Measurements from ENCODE around the gene IL1R2. TPM values are rescaled to one million over a fixed set of nuclear protein-coding genes. Genes with fewer than 3 reads are reported as not detected.

Gene IL1R2
- total RNA-seq, 1 donor from 2014 or later, result 3.6 TPM

GRCh38 chr2:102020596-102021170, 28.9 kb downstream of the IL1R2 start:
- peak; percentile 82 for DNase-seq (ENCODE audit: low spot score)

DNA sequence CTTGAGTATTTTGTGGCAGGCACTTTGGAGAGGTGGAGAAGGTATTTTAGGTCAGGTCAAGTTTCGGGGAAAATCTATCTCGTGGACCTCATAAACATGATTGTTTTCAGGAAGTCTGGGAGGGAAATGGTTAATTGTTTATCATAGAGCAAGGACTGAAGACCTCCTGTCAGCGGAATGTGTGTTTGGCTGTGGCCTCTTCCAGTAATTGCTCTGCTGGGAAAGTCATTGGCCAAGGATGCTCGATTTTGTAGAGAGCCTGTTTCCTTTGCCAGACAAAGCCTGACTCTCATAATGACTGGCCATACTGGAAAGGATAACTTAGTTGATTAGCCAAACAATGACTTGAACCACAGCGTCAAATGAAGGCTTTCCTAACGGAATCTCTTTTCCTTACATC, 30.0 kb downstream of the IL1R2 start:
- no peak for DNase-seq (ENCODE audit: low spot score)

- DNase-seq (ENCODE audit: low spot score), result no peak
Observed at GRCh38 chr2:102022884-102023539, 31.3 kb downstream of the IL1R2 start.

GRCh38 chr2:102024410-102024809, 32.6 kb downstream of the IL1R2 start:
- DNase-seq (ENCODE audit: low spot score), result no peak

GRCh38 chr2:102025016-102025501, 33.3 kb downstream of the IL1R2 start:
- no peak for DNase-seq (ENCODE audit: low spot score)

DNA sequence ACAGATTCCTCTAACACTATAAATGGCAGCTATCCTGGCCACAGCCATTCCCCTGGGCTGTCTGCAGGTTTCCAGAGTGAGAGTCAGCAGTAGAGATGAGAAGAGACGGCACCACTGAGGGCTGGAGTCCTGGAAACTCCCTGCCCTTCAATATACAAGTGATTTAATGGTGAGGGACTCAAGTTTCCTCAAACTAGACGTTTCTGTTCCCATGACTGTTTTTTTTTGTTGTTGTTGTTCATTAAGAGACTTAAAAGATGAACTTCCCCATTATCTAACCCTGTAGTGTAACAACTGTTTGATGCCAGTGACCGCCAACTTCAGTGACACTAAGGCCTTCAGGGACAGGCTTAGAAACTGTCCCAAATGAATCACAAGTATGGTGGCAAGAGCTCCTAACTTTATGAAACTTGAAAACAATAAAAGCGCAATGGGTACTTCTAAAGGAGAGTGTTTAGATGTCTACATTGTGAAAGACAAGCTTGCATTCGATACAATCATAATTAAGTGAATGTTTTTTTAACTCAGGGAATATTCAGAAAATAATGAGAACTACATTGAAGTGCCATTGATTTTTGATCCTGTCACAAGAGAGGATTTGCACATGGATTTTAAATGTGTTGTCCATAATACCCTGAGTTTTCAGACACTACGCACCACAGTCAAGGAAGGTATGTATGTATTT, 34.0 kb downstream of the IL1R2 start:
- no peak for DNase-seq (ENCODE audit: low spot score)

DNA sequence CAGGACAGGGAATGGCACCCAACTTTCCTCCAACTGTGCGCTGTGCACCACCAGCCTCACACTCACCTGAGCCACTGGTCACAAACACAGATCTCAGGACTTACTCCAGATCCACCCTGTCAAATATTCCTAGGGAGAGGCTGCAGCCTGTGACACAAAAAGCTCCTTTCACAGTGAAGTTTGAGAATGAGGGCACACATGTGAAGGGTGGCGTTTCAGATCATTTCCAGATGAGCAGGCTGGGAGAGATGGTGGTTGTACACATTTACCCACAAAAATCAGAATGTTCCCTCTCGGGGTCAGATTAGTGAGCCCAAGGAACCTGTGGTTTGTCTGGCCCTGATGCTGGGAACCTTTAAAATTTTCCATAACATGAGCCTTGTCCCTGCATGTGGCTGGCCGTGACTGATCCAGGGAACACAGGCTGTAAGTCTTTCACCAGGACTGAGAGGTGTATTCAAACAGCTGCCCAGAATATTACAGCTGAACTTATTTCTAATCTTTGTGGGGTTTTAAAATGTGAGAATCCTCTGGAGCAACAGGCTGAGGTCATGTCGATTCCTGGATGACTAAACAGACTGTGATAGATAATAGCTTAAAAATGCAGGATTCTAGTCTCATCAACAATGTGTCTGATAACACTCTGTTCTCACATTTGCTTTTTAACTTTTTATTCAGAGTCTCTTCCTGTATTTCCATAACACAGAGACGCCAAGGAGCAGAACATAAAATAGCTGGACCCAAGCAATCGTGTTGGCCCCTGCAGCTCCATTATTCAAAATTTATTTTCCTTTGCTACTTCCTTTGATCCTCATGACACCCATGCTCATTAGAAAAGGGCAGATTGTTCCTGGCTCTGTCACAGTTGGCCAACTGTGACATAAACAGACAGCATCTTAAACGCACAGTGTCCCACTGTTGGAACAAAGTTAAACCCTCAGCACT, 35.5 kb downstream of the IL1R2 start:
- DNase-seq (ENCODE audit: low spot score), result peak; percentile 76

DNA sequence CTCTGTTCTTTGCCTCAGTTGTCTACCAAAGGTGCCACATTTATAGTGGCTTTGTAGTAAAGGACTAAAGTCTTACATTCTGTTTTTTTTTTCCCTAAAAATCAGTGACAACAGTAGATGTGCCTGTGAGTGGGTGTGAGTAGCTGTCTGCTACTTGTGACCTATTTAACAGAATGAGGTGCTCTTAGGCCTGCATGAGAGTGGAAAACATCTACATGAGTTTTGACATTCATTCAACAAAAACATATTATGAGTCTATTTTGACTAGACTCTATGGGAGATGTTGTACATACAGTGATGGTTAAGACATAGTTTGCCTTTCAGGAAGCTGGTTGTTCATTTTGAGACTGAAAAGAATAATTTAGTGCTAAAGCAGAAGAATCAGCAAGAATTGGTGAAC, 36.7 kb downstream of the IL1R2 start:
- DNase-seq (ENCODE audit: low spot score), result no peak

GRCh38 chr2:102029405-102029804, 37.6 kb downstream of the IL1R2 start:
- no peak for DNase-seq (ENCODE audit: low spot score)

DNA sequence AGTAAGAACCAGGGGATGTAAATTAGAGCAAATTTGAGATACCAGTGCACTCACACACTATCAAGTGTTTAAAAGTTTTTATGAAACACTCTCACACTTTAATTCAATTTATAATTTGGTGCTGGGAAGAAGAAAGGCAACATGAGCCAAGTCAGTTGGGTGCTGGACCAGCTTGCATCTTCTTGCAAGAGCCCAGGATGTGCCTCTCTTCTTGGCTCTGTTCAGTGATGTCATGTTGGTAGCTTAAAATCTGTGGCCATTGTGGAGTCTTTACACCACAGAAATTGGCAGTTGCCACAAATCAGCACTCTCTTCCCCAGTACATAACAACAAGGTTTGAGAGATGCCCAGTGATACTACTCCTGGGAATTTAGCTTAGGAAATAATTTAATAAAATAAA, 38.2 kb downstream of the IL1R2 start:
- no peak for DNase-seq (ENCODE audit: low spot score)

DNA sequence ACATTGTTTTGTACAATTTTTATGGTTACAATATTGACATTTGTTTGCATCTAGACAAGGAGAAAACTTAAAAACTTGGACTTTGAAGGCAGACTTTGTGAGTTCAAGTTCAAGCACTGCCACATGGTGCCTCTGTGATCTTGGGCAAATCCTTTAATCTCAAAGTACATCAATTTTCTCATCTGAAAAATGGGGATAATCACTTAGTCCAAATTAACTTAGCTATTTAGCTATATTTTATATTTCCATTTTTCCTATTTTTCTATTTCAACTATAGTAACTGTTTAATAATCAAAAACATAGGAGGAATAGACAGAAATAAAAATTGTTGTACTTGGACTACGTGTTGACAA, 38.7 kb downstream of the IL1R2 start:
- DNase-seq (ENCODE audit: low spot score), result no peak

DNA sequence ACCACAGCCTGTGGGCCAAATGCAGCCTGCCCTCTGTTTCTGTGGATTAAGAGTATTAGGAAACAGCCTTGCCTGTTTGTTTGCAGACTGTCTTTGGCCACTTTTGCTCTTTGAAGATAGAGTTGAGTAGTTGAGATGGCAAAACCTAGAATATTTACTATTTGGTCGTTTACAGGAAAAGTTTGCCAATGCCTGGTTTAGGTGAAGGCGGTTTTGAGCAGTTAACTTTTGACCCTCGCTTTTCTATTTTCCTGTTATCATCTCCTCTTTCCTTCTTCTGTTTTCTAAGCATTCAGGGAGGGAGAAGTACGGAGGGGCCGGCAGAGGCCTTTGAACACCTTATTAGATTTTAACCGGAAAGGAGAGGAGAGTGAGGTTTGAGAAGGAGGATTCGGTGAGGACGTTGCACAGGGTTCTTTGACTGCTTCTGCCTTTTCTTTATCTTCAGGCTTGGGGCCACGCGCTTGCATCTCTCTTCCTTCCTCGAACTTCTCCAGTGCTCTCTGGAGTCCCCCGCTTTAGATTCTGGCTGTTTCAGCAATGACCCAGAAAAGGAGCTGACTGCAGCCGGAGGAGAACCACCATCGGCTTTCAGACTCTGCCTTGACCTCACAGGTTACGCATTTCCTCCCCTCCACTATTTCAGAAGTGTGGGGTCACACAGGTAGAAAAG, 39.2 kb downstream of the IL1R2 start:
- peak; percentile 59 for DNase-seq (ENCODE audit: low spot score)

DNA sequence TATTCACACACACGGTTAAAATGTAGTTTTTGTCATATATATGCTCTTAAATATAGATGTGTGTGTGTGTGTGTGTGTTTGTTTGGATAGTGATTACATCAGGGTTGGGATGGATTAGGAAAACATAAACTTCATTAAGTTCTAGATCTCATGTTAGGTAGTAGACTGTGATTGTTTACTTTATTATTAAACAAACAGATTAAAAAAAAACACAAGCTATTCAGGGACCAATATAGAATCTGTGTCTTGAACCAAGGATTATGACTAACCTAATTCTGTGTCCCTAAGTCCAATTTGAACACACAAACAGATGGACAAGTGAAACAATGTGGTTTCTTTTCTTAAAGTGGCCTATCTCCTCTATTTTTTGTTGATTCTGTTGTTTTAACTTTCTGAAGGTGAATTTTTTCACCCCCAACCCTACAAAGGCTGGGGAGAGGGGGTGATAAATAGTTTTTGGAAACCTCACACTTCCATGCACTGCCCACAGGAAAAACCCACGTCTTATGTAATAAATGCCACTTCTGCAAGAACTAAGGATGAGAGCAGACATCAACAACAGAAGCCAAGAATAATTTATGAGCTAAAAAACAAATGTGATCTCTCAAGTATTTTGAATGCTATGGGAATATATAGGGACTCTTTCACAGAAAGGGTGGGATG, 40.7 kb downstream of the IL1R2 start:
- no peak for DNase-seq (ENCODE audit: low spot score)

GRCh38 chr2:102033031-102033749, 41.4 kb downstream of the IL1R2 start:
- DNase-seq (ENCODE audit: low spot score), result peak; percentile 80

GRCh38 chr2:102033750-102034682, 42.3 kb downstream of the IL1R2 start:
- DNase-seq (ENCODE audit: low spot score), result no peak

GRCh38 chr2:102034683-102035548, 43.2 kb downstream of the IL1R2 start:
- no peak for DNase-seq (ENCODE audit: low spot score)

DNA sequence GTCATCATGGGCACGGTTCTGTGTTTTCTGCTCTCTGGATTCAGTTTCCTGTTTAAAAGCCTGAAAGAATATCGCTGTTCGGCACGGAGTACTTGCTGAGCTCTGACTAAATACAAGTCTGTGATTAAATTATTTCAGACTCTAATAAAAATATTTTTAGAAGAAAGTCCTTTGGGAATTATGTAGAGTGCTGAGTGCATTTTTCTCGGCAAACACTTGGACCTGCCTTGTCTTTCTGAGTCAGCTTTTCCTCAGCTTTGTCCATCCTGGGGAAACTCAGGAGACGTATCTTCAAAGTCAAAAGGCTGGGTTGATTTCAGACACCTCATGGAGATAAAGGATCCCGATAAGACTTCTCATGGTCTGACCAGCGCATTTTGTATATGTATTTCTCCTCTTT, 45.9 kb downstream of the IL1R2 start:
- peak; percentile 81 for DNase-seq (ENCODE audit: low spot score)

- no peak for DNase-seq (ENCODE audit: low spot score)
Observed at GRCh38 chr2:102040229-102040628, 48.5 kb downstream of the IL1R2 start.
